T follicular helper cell (primary cell): ENCODE data around the gene FLVCR2.

ENCODE experiments used
- DNase-seq: peaks from one replicate; pipeline ENCODE4 v3.0.0-alpha.2; 2020; ENCODE audit warnings: low read depth

Gene FLVCR2

DNA sequence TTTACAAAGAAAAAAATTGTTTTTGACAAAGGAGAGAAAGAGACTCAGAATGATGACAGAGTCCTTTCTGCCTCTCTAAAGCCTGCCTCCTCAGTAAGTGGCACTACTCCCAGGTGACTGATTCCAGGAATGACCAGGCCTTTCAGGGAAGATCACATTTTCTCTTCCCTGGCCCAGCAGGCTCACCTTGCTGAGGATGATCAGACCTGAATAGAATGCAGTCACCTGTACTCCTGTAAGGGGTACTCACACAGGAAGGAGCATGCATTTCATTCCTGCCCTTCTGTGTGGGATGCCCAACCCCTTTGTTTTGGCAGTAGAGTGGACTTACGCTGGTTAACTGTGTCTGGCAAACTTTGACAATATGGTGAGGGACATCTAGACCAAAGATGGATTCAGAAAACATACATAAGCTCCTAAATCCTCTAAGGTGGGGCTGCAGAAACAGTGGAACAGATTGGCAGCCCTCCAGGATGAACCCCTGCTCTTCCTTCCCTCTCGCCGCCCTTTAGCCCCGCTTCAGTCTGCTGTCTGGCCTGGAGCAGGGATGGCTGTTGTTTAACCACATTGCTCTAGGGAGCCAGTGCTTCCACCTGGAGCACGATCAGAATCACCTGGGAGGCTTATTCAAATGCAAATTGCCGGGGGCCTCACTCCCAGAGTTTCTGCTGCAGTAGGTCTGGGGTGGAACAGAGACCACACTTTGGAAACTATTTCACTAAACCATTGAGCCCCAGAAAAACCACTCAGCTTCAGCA lies 52.5 kb downstream of the FLVCR2 start:
- no peak for DNase-seq

DNA sequence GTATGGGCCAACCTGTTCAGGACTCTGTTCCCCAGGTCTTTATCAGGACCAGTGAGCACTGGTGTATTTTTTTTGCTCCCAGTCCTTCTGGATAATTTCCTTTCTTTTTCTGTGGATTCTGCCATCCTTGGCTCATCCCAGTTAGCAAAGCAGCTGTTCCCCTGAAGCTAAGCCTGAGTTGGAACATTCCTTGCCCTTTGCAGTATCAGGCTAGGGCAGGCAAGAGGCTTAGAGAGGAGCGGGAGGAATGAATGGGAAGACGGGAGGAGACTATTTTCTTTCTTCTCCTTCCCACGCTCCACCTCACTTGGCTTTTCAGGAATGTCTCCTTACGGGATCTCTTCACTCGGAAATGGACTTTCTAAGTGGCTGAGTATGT lies 53.0 kb downstream of the FLVCR2 start:
- DNase-seq: no peak

DNA sequence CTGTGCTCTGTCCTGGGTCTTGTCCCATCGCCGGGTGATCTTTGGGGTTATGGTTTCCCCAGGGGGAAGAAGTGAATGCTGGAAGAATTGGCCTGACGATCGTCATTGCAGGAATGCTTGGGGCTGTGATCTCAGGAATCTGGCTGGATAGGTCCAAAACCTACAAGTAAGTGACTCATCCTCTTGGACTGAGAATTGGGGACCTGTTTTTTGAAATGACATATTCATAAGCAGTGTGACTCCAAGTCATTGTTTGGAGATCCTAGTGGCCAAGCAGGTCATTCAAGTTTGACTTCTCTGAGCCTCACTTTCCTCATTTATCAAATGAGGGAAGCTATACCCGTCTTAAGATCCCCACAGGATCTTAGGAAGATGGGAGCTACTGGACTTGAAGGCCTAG lies 56.4 kb downstream of the FLVCR2 start:
- no peak for DNase-seq

DNA sequence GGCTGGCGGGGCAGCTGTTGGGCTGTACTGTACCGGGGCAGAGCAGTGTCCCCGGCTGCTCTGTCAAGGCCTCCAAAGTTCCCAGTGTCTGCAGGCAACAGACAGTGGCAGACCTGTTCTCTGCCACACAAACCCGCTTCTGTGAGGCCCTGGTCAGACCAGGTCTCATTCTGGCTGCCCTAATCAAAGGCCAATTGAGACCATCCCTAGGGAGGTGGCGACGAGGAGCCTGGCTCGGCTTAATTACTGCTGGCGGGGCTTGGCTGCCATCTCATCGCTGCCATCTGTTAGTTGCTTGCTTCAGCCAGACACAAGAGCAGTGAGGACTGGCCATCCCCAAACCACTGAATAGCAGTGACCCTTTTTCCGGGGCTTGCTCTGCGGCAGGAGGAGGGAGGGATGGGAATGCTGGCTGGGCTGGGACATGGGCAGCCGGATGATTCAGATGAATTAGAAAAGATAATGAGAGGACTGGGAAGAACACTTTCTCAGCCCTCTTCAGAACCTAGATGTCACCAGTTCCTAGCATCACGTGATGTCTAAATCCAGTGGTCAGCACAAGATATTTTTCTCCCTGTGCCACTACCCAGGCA lies 57.8 kb downstream of the FLVCR2 start:
- DNase-seq: no peak

DNA sequence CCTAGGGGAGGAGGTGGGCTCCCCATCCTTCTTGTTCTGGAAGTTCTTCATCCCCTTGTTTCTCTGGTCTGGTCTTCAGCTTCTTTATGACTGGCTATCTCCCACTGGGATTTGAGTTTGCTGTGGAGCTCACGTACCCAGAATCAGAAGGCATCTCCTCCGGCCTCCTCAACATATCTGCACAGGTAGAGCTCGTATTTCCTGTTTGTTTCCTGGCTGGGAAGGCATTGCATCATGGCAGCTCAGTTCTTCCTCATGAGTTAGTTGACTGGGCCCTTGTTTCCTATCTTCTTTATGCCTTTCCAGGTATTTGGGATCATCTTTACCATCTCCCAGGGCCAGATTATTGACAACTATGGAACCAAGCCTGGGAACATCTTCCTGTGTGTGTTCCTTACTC lies 62.5 kb downstream of the FLVCR2 start:
- DNase-seq: no peak

DNA sequence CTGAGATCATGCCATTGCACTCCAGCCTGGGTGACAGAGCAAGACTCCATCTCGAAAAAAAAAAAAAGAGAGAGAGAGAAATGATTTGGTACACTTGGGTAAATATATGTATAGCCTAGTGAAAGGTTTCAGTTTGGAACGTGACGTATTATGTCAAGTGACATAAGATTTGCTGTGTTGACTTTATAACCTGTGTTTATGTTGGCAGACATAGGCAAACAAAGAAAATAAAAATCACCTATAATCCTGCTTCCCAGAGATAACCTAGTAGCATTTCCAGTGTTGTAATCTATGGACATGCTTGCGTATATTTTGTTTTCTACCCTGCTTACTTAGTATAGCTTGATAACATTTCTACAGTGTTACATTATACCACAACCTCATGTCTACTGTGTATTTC lies 65.6 kb downstream of the FLVCR2 start:
- DNase-seq: no peak

DNA sequence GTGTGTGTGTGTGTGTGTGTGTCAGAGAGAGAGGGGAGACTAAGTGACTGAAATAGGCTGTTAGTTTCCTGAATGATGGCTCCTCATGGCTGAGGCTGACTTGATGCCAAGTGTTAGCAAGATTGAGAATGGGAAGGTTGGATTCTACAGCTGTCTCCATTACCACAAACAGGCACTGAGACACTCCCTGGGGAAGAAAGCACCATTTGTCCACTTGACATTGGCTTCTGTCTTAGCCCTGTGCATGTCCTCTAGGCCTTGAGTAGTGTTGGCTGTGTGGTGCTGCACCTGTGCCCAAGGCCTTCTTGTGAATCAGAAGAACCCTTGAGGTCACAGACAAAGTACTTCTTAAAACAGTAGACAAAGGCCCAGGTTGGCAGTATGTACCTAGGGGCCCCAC lies 66.6 kb downstream of the FLVCR2 start:
- no peak for DNase-seq

DNA sequence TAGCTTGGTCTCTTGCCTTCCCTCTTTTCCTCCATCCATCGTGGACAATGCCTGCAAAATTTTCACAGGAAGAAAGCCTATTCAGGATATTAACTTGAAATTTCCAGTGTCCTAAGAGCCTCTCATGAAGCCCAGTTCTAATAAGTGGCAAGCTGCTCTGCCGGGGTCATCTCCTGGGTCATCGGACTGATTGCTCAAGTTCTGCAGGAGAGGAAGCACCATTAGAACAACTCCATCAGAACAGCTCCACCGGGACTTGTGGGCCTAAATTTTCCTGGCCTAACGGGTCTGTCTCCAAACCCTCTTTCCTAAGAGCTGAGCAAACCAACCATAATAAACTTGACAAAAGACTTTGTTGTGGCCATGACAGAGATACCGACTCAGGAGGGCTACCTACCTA lies 68.3 kb downstream of the FLVCR2 start:
- DNase-seq: no peak

DNA sequence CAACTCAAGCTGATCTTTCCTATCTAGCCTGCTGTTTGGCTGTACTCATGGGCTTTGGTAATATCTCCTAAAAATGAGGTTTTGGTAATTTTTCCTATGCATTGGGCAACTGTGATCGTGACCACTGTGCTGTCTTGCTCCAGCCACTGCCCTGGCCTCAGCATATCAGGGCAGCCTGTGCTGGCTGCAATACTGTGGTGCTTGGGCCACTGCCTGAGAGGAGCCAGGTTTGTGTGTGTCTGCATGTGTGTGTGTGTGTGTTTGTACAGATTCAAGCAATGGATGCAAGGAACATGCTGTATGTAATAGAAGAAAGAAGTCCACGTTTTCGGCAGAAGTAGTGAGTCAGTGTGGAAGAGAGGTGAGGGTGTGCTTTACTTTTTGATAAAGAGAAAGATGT lies 69.2 kb downstream of the FLVCR2 start:
- no peak for DNase-seq

DNA sequence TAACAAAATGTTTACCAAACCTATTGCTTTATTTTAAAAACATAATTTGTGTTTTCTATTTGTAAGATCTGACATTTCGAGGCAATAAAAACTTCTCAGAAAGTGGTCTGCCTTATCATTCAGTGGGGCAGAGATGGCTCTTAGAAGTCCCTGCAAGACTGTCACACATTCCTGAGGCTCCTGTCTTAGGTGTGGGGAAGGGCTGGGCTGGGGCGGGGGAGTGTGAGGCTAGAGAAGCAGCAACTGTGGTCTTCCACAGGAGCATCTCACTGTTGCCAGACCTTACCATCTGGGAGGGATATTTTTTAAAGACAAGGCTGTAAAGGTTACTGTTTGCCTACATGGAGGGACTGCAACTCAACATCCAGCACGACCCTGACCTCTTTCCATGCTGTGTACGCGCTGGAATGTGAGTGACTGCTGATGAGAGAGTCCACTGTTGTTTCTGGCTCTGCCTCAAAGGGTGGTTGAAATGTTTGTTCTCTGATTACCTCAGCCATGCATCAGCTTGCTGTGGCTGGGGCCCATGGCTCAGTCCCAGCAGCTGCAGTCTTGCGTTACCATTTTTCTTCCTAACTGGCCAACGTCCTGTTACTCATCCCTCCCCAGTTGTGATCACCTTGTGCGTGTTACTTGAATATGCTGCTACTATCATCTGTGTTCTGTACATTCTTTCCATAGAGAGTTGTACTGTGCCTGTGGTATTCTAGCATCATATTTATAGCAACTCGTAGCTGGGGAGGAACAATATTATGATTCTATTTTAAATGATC lies 69.8 kb downstream of the FLVCR2 start:
- no peak for DNase-seq

DNA sequence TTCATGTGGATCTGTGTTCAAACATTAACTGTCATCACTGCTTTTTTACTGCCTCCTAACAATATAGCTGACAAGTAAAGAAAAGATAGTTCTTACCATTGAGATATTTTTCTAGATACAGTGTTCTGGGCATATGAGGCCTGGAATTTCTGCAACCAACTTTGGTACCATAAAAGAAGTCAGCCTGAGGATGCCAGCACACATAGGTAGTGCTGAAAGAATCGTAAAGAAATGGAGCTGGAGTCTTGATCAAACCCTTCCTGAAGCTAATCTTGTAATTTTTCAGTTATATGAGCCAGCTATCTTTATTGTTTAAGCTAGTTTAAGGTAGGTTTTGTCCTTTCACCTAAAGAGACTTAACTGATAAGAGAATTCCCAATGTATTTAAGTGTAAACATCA lies 70.9 kb downstream of the FLVCR2 start:
- DNase-seq: no peak

DNA sequence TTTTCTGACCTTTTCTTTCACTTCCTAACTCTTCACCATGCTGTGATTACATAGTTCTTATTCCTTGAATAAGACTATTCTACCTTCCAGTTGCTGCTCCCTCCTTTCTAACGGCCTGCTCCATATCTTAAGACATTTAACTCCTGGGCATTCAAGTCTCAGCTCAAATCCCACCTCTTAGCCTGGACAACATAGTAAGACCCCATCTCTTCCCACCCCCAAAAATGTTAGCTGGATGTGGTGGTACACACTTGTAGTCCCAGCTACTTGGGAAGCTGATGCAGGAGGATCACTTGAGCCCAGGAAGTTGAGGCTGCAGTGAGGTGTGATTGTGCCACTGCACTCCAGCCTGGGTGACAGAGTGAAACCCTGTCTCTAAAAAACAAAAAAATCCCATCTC lies 71.4 kb downstream of the FLVCR2 start:
- no peak for DNase-seq

DNA sequence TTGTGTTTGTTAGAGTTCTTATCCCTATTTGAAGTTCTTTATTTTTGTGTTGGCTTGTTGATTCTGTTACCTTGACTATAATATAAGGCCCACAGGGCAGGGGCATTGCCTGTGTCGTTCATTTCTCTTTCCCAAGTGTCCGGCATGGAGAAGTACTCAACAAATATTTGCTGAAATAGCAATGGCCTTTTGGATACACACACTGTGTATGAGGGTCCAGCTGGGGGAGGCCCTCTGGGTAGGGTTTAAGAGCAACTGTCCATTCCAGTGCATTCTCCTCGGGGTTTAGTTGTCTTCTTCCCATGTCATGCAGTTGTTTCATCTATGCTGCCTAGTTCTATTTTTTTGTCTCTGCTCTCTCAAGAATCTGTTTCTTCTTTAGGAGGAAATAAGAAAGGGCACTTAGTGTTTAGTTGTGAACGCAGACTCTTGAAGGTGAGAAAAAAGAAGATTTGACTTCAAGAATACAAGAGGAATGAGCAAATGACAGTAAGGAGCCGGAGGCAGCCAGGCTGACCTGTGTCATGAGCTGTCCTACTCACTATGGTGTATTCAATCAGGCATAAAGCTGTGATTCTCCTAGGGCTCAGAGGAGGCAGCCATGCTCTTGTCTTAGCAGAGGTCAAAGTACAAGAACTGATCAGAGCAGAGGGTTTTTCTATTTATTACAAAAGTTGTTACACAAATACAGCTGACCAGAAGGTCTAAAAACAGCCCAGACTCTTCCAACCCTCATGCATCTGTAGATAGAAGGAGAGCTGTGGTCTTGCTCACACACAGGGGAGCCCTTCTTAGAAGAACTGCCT lies 72.0 kb downstream of the FLVCR2 start:
- DNase-seq: no peak

DNA sequence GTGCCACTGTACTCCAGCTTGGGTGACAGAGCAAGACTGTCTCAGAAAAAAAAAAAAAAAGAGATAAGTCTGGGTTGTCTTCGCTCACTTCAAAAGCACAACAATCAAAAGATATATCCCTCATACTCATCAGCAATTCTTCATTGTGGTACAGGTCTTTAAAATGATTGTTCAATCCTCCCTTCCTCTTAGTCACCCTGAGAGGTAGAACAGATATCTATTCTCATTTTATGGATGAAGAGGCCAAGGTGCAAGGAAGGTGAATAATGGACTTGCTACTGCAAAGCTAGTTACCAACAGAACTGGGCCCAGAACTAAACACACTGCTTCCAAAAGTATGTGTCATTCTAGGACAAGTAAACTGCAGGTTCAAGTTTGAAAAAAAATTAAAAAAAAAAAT lies 75.1 kb downstream of the FLVCR2 start:
- no peak for DNase-seq

DNA sequence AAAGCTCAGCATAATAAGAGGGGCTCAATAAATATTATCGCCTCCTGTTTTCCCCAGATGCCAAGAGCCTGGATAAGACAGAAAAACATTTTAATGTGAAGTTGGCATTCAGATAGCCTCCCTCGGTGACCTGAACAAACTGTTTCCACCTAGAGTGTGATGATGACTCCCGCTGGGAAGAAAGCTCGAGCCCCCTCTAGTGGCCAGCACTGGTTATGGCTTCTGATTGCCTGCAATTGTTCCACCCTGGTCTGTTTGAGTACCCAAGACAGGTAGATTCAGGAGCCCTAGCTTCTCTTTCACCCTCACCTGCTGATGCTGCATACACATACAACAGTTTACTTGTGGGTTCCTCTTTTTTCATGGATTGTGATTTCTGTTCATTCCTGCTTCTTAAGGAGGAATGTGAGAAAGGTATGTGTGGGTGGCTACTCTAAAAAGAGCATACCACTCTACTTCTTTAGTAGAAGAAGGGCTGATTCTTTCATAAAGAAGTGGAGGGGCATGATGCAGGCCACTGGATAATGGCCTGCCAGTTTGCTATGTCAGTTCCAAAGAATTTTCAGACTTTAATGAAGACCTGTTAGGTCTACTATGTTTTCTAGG lies 75.8 kb downstream of the FLVCR2 start:
- DNase-seq: peak; percentile 67

DNA sequence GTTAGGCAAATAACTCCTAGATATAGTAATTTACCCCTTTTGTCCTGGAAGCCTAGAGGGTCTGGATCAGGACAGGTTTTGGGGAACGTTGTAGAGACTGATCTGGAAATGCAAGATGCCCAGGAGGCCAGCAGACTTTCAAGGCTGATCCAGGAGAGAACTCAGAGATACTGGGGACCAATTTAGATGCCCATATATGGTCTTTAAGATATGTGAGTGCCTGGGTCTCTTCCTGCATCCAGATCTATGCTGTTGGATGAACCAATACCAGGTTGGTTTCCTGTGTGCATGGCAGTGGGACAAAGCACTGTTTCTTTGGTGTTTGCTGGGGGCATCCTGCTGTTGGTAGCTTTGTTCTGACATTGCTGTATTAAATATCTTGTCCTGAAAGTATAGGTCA lies 76.8 kb downstream of the FLVCR2 start:
- no peak for DNase-seq

DNA sequence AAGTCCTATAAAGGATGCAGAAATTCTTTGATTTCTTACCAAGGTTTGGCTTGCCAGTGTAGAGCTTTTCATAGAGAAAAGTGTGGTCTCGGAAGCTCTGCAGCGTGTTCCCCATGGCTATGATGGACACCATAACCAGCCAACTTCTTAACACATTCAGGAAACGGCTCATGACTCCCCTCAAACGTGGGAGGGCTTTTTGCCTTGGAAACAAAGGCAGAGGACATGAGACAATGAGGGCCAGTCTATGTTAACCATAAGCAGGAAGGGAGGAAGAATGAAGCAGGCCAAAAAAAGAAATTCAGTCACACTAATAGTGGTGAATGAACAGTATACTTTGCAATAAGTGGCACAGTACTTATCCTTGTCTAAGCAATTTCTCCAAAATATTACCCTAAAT lies 78.9 kb downstream of the FLVCR2 start:
- no peak for DNase-seq

DNA sequence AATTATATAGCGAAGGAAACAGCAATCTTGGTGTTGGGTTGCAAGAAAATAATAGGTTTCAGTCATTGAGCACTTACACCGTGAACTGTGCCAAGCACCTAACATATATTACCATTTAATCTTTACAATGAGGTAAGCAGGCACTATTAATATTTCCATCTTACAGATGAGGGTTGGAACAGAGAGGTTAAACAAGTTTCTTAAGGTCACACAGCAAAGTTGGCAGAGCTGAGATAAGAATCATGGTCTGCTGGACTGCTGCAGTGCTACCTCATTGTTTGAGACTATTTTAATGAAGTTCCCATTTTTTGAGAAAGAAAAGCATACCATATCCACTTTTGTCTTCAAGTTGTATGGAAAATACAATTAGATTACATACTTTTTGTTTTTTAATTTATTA lies 80.5 kb downstream of the FLVCR2 start:
- DNase-seq: no peak

DNA sequence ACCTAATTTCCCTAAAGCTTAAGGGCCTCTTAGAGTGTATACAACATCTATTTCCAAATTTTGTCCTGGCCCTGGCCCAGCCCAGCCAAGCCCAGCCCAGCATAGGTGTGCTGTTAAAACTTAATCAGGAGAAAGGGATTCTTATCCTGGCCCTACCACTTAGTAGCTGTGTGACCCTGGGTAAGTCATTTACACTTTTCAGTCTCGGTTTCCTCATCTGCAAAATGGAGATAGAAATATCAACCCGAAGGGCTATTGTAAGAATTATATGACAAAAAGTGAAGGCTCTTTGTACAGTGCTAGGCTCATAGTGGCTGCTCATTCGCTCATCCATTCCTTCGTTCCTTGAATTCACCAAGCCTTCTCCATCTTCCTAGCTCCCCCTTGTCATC lies 81.8 kb downstream of the FLVCR2 start:
- DNase-seq: no peak

DNA sequence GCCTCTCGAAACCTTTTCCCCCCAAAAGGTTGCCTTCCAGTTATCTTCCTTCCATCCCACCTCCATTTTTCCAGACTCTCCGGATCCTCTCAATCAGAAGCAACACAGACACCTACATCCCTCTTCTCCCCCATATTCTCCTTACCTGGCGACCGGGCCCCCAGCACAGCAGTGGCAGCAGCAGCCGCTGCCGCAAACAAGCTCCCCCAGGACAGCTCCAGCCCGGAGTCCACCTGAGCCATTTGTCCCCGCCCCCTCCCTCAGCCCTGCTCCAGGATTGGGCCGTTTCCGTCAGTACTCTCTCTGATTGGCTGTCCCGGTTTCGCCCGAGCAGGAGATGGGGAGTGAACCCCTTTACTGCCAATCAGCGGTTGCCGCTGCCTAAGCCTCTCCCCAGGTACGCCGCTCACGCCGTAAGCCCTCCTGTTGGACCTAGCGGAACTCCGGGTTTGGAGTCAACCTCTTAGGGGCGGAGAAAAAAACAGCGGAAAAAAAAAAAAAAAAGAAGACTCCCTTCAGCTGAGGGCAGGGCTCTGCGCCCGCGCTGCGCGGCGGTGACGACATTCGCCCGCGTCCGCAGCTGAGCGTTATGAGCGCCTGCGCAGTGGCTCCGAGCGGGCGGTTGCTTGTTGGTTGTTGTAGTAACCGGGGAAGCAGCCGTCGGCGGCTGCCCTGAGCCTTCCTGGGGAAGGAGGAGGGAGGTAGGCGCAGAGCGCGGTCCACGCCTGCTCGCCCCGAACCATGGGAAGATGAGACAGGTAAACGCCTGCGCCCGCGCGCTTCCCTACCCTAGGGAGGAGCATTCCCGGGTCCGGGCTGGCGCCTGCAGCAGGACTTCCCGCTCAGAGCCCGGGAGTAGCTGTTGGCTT lies 82.4 kb downstream of the FLVCR2 start, which contains the start of the genes ERG28 and TTLL5:
Gene ERG28, minus strand, starts transcription at position 247 of the 869 bp plus-strand sequence. CDS start 3,374 bp downstream, outside the sequence.
Gene TTLL5, plus strand, starts transcription at position 617 of the 869 bp plus-strand sequence. CDS start 1,904 bp downstream, outside the sequence.
- peak; percentile 95 for DNase-seq

DNA sequence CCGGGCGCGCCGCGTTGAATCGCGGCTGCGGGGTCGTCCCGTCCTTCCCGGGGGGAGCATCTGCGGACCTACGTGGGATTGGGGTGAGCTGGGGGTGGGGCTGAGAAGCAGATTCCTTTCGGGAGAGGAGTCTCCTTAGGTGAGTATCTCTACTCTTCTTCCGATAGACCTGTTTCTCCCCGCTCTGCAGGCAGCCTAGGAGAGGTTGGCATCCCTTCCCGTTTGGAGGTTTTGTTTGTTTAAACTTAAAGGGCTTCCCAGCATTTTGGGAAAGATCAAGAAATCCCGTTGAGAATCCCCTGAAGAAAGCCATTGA lies 83.0 kb downstream of the FLVCR2 start:
- no peak for DNase-seq
